ENCODE data around the gene COA1. TPM values are rescaled to one million over a fixed set of nuclear protein-coding genes. Genes with fewer than 3 reads are reported as not detected.

Gene COA1
- total RNA-seq, 1 donor from 2014 or later, result 93.7 TPM

- no peak overlapping the region for H3K27ac Mint-ChIP-seq
- H3K4me3 Mint-ChIP-seq, result no peak overlapping the region
These were observed 31.5 kb upstream of the COA1 start for GRCh38 chr7:43760861-43761260.

GRCh38 chr7:43758822-43759683 is 29.7 kb upstream of the COA1 start:
- H3K27me3 Mint-ChIP-seq (ENCODE audit: low read depth), result peaks cover 25% of the 10 kb centered on the region
- H3K36me3 Mint-ChIP-seq, result no peaks in the 10 kb centered on the region
- H3K4me1 Mint-ChIP-seq, result peaks cover 17% of the 10 kb centered on the region
- H3K27ac Mint-ChIP-seq, result peak overlapping the region; percentile 69
- no peaks in the 10 kb centered on the region for H3K9me3 Mint-ChIP-seq
- no peak for TF ChIP-seq CTCF (IDR thresholded peaks at IDR 0.05; ENCODE audit: unreplicated experiment)
- DNase-seq (ENCODE audit: low spot score in 2 of 2, unreplicated experiment in 2 of 2), result peak in 1 of 2 experiments; percentile 62
- H3K4me3 Mint-ChIP-seq, result peak overlapping the region; percentile 76

More at GRCh38 chr7:43760861-43761260, 31.5 kb upstream of the COA1 start:
- TF ChIP-seq CTCF (IDR thresholded peaks at IDR 0.05; ENCODE audit: unreplicated experiment), result no peak
- no peak for DNase-seq (ENCODE audit: low spot score in 2 of 2, unreplicated experiment in 2 of 2)
- peaks cover 25% of the 10 kb centered on the region for H3K27me3 Mint-ChIP-seq (ENCODE audit: low read depth)
- H3K4me1 Mint-ChIP-seq, result peaks cover 26% of the 10 kb centered on the region
- no peaks in the 10 kb centered on the region for H3K36me3 Mint-ChIP-seq
- no peaks in the 10 kb centered on the region for H3K9me3 Mint-ChIP-seq

- no peak for TF ChIP-seq CTCF (IDR thresholded peaks at IDR 0.05; ENCODE audit: unreplicated experiment)
- H3K36me3 Mint-ChIP-seq, result no peaks in the 10 kb centered on the region
- peak within 1 kb of the TSS; percentile 76 for H3K4me3 Mint-ChIP-seq
- peak; percentile 48 to 56 for DNase-seq (ENCODE audit: low spot score in 2 of 2, unreplicated experiment in 2 of 2)
- no peaks in the 10 kb centered on the region for H3K9me3 Mint-ChIP-seq
- peak within 1 kb of the TSS; percentile 76 for H3K27ac Mint-ChIP-seq
- H3K4me1 Mint-ChIP-seq, result peaks cover 8% of the 10 kb centered on the region
- peaks cover 28% of the 10 kb centered on the region for H3K27me3 Mint-ChIP-seq (ENCODE audit: low read depth)
These were observed 28.9 kb upstream of the COA1 start, which contains the start of gene BLVRA for GRCh38 chr7:43758029-43758821. TSS of gene BLVRA (plus strand) at chr7:43758680. CDS start at chr7:43771159, 12,479 bp downstream.

GRCh38 chr7:43757073-43757720 is 27.9 kb upstream of the COA1 start:
- H3K9me3 Mint-ChIP-seq, result peaks cover 3% of the 10 kb centered on the region
- H3K36me3 Mint-ChIP-seq, result no peaks in the 10 kb centered on the region
- no peak for TF ChIP-seq CTCF (IDR thresholded peaks at IDR 0.05; ENCODE audit: unreplicated experiment)
- H3K4me3 Mint-ChIP-seq, result peak overlapping the region; percentile 75
- H3K27ac Mint-ChIP-seq, result no peak overlapping the region
- DNase-seq (ENCODE audit: low spot score in 2 of 2, unreplicated experiment in 2 of 2), result no peak
- peaks cover 30% of the 10 kb centered on the region for H3K27me3 Mint-ChIP-seq (ENCODE audit: low read depth)
- H3K4me1 Mint-ChIP-seq, result peaks cover 4% of the 10 kb centered on the region

GRCh38 chr7:43756368-43757072 is 27.2 kb upstream of the COA1 start:
- DNase-seq (ENCODE audit: low spot score in 2 of 2, unreplicated experiment in 2 of 2), result no peak
- H3K27ac Mint-ChIP-seq, result no peak overlapping the region
- H3K36me3 Mint-ChIP-seq, result no peaks in the 10 kb centered on the region
- peaks cover 30% of the 10 kb centered on the region for H3K27me3 Mint-ChIP-seq (ENCODE audit: low read depth)
- H3K9me3 Mint-ChIP-seq, result peaks cover 3% of the 10 kb centered on the region
- no peak for TF ChIP-seq CTCF (IDR thresholded peaks at IDR 0.05; ENCODE audit: unreplicated experiment)
- peaks cover 4% of the 10 kb centered on the region for H3K4me1 Mint-ChIP-seq
- H3K4me3 Mint-ChIP-seq, result peak overlapping the region; percentile 75
